Trophoblast cell (in vitro differentiated cells and primary cell): ENCODE data around the gene AP1G2.
A peak's percentile ranks its signal among the peaks of the same experiment; 100 is the strongest.

Source experiments
- DNase-seq, 2 donors: peaks; one replicate each; pipeline ENCODE4 v3.0.0-alpha.2; 2016
- H2AFZ ChIP-seq: 2 replicates; pipeline ENCODE4 v1.6.1; 2013; ENCODE audit warnings: low read length, moderate library complexity, mild to moderate bottlenecking; ENCODE audit not compliant: insufficient read depth, poor library complexity
- H2AK5ac ChIP-seq: 2 replicates; pipeline ENCODE4 v1.6.1; 2013; ENCODE audit warnings: mild to moderate bottlenecking, low read length
- H2BK120ac ChIP-seq: 2 replicates; pipeline ENCODE4 v1.6.1; 2013; ENCODE audit warnings: low read length, mild to moderate bottlenecking, moderate library complexity; ENCODE audit not compliant: insufficient read depth, poor library complexity
- H2BK12ac ChIP-seq: 2 replicates; pipeline ENCODE4 v1.6.1; 2013; ENCODE audit warnings: mild to moderate bottlenecking, low read length, moderate library complexity
- H2BK5ac ChIP-seq: 2 replicates; pipeline ENCODE4 v1.6.1; 2013; ENCODE audit warnings: low read length, low read depth, moderate library complexity, mild to moderate bottlenecking; ENCODE audit not compliant: poor library complexity
- H3K14ac ChIP-seq: 2 replicates; pipeline ENCODE4 v1.6.1; 2013; ENCODE audit warnings: mild to moderate bottlenecking, low read length
- H3K18ac ChIP-seq: 2 replicates; pipeline ENCODE4 v1.6.1; 2013; ENCODE audit warnings: mild to moderate bottlenecking, low read length
- H3K23ac ChIP-seq: 2 replicates; pipeline ENCODE4 v1.6.1; 2013; ENCODE audit warnings: low read length
- H3K27ac ChIP-seq: 2 replicates; pipeline ENCODE4 v1.5.1; 2013; ENCODE audit warnings: low read depth, mild to moderate bottlenecking, inconsistent platforms, low read length, moderate library complexity
- H3K27me3 ChIP-seq: 2 replicates; pipeline ENCODE4 v1.6.1; 2013; ENCODE audit warnings: inconsistent platforms, mild to moderate bottlenecking, low read length, moderate library complexity; ENCODE audit not compliant: insufficient read depth
- H3K36me3 ChIP-seq, 2 experiments: 1 replicate in 1 of 2; 2 replicates in 1 of 2; pipeline ENCODE4 v1.6.1; 2013; ENCODE audit warnings: low read length in 2 of 2, mild to moderate bottlenecking in 2 of 2, moderate library complexity in 1 of 2; ENCODE audit not compliant: insufficient read depth in 2 of 2, control insufficient read depth in 1 of 2
- H3K4ac ChIP-seq: 2 replicates; pipeline ENCODE4 v1.6.1; 2013; ENCODE audit warnings: low read depth, mild to moderate bottlenecking, low read length, moderate library complexity
- H3K4me1 ChIP-seq, 2 experiments: 1 replicate in 1 of 2; 2 replicates in 1 of 2; pipeline ENCODE4 v1.6.1; 2013; ENCODE audit warnings: low read length in 2 of 2, mild to moderate bottlenecking in 2 of 2, moderate library complexity in 1 of 2; ENCODE audit not compliant: insufficient read depth in 2 of 2, control insufficient read depth in 1 of 2
- H3K4me2 ChIP-seq: 2 replicates; pipeline ENCODE4 v1.6.1; 2013; ENCODE audit warnings: inconsistent platforms, mild to moderate bottlenecking, low read length, moderate library complexity
- H3K4me3 ChIP-seq: 2 replicates; pipeline ENCODE4 v1.5.1; 2013; ENCODE audit warnings: mild to moderate bottlenecking, low read depth, low read length, inconsistent platforms
- H3K79me1 ChIP-seq: one replicate; pipeline ENCODE4 v1.6.1; 2013; ENCODE audit warnings: low read length
- H3K79me2 ChIP-seq: 2 replicates; pipeline ENCODE4 v1.6.1; 2013; ENCODE audit warnings: low read length, mild to moderate bottlenecking; ENCODE audit not compliant: control insufficient read depth, insufficient read depth, poor library complexity
- H3K9ac ChIP-seq: 2 replicates; pipeline ENCODE4 v1.6.1; 2013; ENCODE audit warnings: mild to moderate bottlenecking, low read length
- H3K9me3 ChIP-seq: 2 replicates; pipeline ENCODE4 v1.6.1; 2013; ENCODE audit warnings: low read depth, mild to moderate bottlenecking, control low read depth, inconsistent platforms, low read length; ENCODE audit not compliant: insufficient read depth
- H4K12ac ChIP-seq: 2 replicates; pipeline ENCODE4 v1.6.1; 2013; ENCODE audit warnings: low read depth, mild to moderate bottlenecking, low read length, moderate library complexity
- H4K8ac ChIP-seq: 2 replicates; pipeline ENCODE4 v1.6.1; 2013; ENCODE audit warnings: low read depth, mild to moderate bottlenecking, low read length, moderate library complexity
- H4K91ac ChIP-seq: one replicate; pipeline ENCODE4 v1.6.1; 2013; ENCODE audit warnings: low read depth, mild to moderate bottlenecking, low read length, moderate library complexity
- WGBS: extraction: QIAGEN DNeasy Blood & Tissue Kit; methylation state at CpG from one replicate; pipeline ENCODE4 v1.1.7; 2013; ENCODE audit warnings: missing lambda C conversion rate; ENCODE audit not compliant: insufficient read length, insufficient coverage; ENCODE audit errors: extremely low coverage; 5-methylcytosine and 5-hydroxymethylcytosine counted together

AP1G2 gene

DNA sequence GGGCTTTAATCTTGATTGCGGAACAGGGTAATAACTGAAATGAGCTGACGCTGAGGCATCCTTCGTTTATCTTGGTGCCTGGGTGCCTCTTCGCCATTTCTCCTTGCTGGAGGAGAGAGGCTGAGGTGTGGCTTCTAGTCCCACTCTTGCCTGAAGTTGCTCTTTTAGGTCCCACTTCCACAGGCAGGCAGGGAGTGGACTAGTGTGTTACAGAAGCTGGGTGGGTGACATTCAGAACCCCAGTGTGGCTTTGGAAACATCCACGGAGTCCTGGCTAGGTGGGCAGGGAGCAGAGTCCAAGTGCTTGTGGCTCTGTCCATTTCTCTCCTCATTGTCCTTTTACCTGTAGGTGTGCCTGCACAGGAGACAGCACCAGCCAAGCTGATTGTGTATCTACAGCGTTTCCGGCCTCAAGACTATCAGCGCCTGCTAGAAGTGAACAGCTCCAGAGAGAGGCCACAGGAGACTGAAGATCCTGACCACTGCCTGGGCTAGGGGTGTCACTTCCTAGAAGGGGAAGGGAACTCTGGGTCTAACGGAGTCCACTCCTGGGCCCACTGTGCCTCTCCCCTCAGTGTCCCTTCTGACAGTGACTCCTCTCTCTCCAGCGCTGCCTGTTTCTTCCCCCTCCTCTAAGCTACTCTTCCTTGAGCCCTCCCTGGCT is 9.1 kb downstream of the AP1G2 start:
- H2AK5ac ChIP-seq = no peak overlapping the region
- no peak overlapping the region for H4K8ac ChIP-seq
- no peak overlapping the region for H3K23ac ChIP-seq
- H3K27me3 ChIP-seq = no peaks in the 10 kb centered on the region
- no peak overlapping the region for H2BK120ac ChIP-seq
- H3K4me1 ChIP-seq = peaks cover 5 to 10% of the 10 kb centered on the region in 2 experiments
- peaks cover 6% of the 10 kb centered on the region for H3K9me3 ChIP-seq
- peaks cover 7% of the 10 kb centered on the region for H3K79me1 ChIP-seq
- no CpG with 5 or more reads among the region's 10 CpGs for WGBS
- no peak for DNase-seq
- peaks cover 38 to 48% of the 10 kb centered on the region in 2 experiments for H3K36me3 ChIP-seq
- H2BK5ac ChIP-seq = no peak overlapping the region
- no peak overlapping the region for H4K91ac ChIP-seq
- H3K4ac ChIP-seq = no peak overlapping the region
- no peak overlapping the region for H3K4me3 ChIP-seq
- H3K4me2 ChIP-seq = no peak overlapping the region
- H4K12ac ChIP-seq = no peak overlapping the region
- H3K79me2 ChIP-seq = peaks cover 7% of the 10 kb centered on the region
- H3K27ac ChIP-seq = no peak overlapping the region
- H3K9ac ChIP-seq = no peak overlapping the region
- H2AFZ ChIP-seq = no peak overlapping the region
- H3K14ac ChIP-seq = no peak overlapping the region
- no peak overlapping the region for H3K18ac ChIP-seq
- H2BK12ac ChIP-seq = no peak overlapping the region

DNA sequence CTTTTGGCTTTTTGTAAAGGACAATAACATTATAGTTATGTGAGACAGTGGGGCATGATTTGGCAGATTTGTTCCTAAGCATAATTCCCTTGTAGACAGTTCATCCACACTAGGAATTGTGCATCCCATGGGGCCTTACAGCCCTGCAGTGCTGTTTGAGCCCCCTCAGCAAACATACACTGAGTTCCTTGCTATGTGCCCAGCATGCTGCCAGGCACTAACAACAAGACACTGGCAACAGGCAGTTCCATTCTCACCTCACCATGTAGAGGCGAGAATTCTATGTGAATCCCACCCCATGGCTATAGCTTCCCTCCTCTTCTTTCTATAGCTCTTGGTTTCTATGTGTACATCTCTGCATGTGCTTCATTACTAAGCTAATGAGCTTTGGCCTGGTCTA is 9.6 kb downstream of the AP1G2 start:
- Histone ChIP-seq H2BK12ac (no peak overlapping the region), H3K9ac (no peak overlapping the region), H2AFZ (no peak overlapping the region), H3K9me3 (peaks cover 3% of the 10 kb centered on the region), H3K79me2 (peaks cover 7% of the 10 kb centered on the region), H3K36me3 (peaks cover 33 to 43% of the 10 kb centered on the region in 2 experiments), H4K8ac (no peak overlapping the region), H3K27me3 (no peaks in the 10 kb centered on the region), H3K23ac (no peak overlapping the region), H3K4ac (no peak overlapping the region), H3K18ac (no peak overlapping the region), H2AK5ac (no peak overlapping the region), H4K91ac (no peak overlapping the region), H4K12ac (no peak overlapping the region), H2BK120ac (no peak overlapping the region), H3K14ac (no peak overlapping the region), H3K4me3 (no peak overlapping the region), H3K4me1 (peaks cover 5 to 10% of the 10 kb centered on the region in 2 experiments), H3K27ac (no peak overlapping the region), H2BK5ac (no peak overlapping the region), H3K79me1 (peaks cover 7% of the 10 kb centered on the region), H3K4me2 (no peak overlapping the region)
- DNase-seq = no peak
- no CpG with 5 or more reads among the region's 1 CpG for WGBS

DNA sequence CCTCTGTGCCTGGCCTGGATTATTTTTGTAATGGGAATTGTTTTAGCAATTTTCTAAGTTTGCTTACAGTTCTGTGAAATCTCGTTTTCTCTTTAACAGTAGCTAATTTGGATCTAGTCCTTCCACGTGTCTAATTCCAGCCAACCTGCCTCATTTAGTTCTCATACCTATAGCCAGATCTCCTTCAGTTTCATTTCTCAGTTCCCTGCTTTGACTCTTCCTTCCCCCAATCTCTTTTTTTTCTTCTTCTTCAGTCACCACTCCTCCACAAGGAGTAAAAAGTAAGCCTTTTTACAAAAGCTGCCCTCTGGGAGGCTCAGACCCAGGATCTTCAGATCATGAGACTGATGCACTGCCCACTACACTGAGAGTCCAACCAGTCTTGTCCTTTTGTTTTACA is 10.1 kb downstream of the AP1G2 start:
- Histone ChIP-seq H2AFZ (no peak overlapping the region), H3K4me3 (no peak overlapping the region), H3K9ac (no peak overlapping the region), H3K36me3 (peaks cover 33 to 43% of the 10 kb centered on the region in 2 experiments), H3K14ac (no peak overlapping the region), H3K27ac (no peak overlapping the region), H3K18ac (no peak overlapping the region), H4K8ac (no peak overlapping the region), H3K4ac (no peak overlapping the region), H3K4me2 (no peak overlapping the region), H2BK12ac (no peak overlapping the region), H3K23ac (no peak overlapping the region), H3K27me3 (no peaks in the 10 kb centered on the region), H4K12ac (no peak overlapping the region), H3K79me1 (peaks cover 7% of the 10 kb centered on the region), H2AK5ac (no peak overlapping the region), H4K91ac (no peak overlapping the region), H2BK5ac (no peak overlapping the region), H3K9me3 (peaks cover 3% of the 10 kb centered on the region), H3K4me1 (peaks cover 5 to 10% of the 10 kb centered on the region in 2 experiments), H3K79me2 (peaks cover 7% of the 10 kb centered on the region), H2BK120ac (no peak overlapping the region)
- no peak for DNase-seq
- WGBS = no CpG with 5 or more reads among the region's 2 CpGs

DNA sequence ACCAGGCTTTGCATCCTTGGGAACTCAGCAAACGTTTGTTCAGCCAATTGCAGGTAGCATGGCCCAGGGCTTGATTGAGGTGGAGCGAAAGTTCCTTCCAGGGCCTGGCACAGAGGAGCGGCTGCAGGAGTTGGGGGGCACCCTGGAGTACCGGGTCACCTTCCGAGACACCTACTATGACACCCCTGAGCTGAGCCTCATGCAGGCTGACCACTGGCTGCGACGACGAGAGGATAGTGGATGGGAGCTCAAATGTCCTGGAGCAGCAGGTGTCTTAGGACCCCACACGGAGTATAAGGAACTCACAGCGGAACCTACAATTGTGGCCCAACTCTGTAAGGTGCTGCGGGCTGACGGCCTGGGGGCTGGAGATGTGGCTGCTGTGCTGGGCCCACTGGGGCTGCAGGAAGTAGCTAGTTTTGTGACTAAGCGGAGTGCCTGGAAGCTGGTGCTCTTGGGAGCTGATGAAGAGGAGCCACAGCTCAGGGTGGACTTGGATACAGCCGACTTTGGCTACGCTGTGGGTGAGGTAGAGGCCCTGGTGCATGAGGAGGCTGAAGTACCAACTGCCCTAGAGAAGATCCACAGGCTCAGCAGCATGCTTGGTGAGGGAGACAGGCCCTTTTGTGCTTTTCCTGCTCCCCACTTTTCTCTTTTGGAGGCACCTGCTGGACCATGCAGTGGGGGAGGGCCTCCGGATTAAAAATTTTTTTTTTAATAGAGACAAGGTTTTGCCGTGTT is 10.7 kb downstream of the AP1G2 start:
- Histone ChIP-seq H3K79me2 (peaks cover 7% of the 10 kb centered on the region), H2AFZ (peak overlapping the region; percentile 92), H3K4ac (peak overlapping the region; percentile 22), H2AK5ac (peak overlapping the region; percentile 49), H3K18ac (no peak overlapping the region), H3K14ac (peak overlapping the region; percentile 59), H2BK5ac (no peak overlapping the region), H3K9me3 (no peaks in the 10 kb centered on the region), H4K91ac (peak overlapping the region; percentile 84), H3K4me2 (peak overlapping the region; percentile 82), H3K9ac (peak overlapping the region; percentile 88), H3K23ac (no peak overlapping the region), H2BK12ac (no peak overlapping the region), H4K8ac (peak overlapping the region; percentile 98), H3K79me1 (peaks cover 7% of the 10 kb centered on the region), H3K4me1 (peaks cover 5 to 10% of the 10 kb centered on the region in 2 experiments), H3K4me3 (peak overlapping the region; percentile 92), H2BK120ac (peak overlapping the region; percentile 32), H3K36me3 (peaks cover 27 to 37% of the 10 kb centered on the region in 2 experiments), H4K12ac (peak overlapping the region; percentile 96), H3K27me3 (no peaks in the 10 kb centered on the region), H3K27ac (no peak overlapping the region)
- no CpG with 5 or more reads among the region's 17 CpGs for WGBS
- DNase-seq = peak in 1 of 2 donors; percentile 32
